Nephron (organoid): ENCODE data around the gene WWC2.

Source experiments
- H3K27ac Mint-ChIP-seq, 3 experiments: 2 replicates each; pipeline ENCODE4 v1.8.0; 2020; ENCODE audit warnings: mixed read lengths in 3 of 3, mild to moderate bottlenecking in 2 of 3, moderate library complexity in 1 of 3
- H3K27me3 Mint-ChIP-seq: 2 replicates; pipeline ENCODE4 v1.8.0; 2021; ENCODE audit warnings: low read depth, mild to moderate bottlenecking, moderate library complexity, mixed read lengths
- H3K36me3 Mint-ChIP-seq: 2 replicates; pipeline ENCODE4 v1.8.0; 2020; ENCODE audit warnings: low read depth, mixed read lengths
- H3K4me1 Mint-ChIP-seq: 2 replicates; pipeline ENCODE4 v1.8.0; 2020; ENCODE audit warnings: mixed read lengths
- H3K4me3 Mint-ChIP-seq, 3 experiments: 2 replicates each; pipeline ENCODE4 v1.8.0; 2020; ENCODE audit warnings: mild to moderate bottlenecking in 3 of 3, mixed read lengths in 3 of 3, moderate library complexity in 2 of 3
- H3K9me3 Mint-ChIP-seq: 2 replicates; pipeline ENCODE4 v1.8.0; 2020; ENCODE audit warnings: mixed read lengths
- TF ChIP-seq, protein P1 (sequence below), 3 experiments: fragments of 200-600 bp; sonication (generic); IDR thresholded peaks; one replicate each; pipeline ENCODE4 v1.5.0; 2021; ENCODE audit warnings: antibody characterized with exemption in 3 of 3; ENCODE audit not compliant: unreplicated experiment in 3 of 3

Gene WWC2

DNA sequence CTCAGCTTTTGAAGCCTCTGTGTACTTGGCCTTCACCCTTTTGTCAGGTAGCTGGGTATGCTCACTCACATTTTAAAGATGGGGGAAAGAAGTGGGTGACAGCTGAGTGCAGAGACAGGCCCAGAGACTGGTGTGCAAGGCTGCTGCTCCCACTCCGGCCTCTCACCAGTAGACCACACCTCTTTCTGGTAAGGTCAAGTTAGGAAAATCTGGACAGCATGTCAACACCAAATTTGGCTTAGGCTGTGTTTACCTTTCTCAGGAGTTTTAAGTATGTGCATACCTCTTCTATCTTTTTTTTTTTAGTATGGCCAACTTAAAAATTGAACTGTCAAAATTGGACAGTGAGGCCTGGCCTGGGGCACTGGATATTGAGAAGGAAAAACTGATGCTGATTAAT is 154.4 kb downstream of the WWC2 start:
- H3K27ac Mint-ChIP-seq, result no peak overlapping the region
- H3K4me3 Mint-ChIP-seq, result no peak overlapping the region
- TF ChIP-seq, protein P1, sequence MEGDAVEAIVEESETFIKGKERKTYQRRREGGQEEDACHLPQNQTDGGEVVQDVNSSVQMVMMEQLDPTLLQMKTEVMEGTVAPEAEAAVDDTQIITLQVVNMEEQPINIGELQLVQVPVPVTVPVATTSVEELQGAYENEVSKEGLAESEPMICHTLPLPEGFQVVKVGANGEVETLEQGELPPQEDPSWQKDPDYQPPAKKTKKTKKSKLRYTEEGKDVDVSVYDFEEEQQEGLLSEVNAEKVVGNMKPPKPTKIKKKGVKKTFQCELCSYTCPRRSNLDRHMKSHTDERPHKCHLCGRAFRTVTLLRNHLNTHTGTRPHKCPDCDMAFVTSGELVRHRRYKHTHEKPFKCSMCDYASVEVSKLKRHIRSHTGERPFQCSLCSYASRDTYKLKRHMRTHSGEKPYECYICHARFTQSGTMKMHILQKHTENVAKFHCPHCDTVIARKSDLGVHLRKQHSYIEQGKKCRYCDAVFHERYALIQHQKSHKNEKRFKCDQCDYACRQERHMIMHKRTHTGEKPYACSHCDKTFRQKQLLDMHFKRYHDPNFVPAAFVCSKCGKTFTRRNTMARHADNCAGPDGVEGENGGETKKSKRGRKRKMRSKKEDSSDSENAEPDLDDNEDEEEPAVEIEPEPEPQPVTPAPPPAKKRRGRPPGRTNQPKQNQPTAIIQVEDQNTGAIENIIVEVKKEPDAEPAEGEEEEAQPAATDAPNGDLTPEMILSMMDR (IDR thresholded peaks at IDR 0.05; ENCODE audit: unreplicated experiment in 3 of 3), result no peak
- no peaks in the 10 kb centered on the region for H3K9me3 Mint-ChIP-seq
- peaks cover 24% of the 10 kb centered on the region for H3K36me3 Mint-ChIP-seq
- H3K27me3 Mint-ChIP-seq, result peaks cover 4% of the 10 kb centered on the region
- H3K4me1 Mint-ChIP-seq, result no peaks in the 10 kb centered on the region

DNA sequence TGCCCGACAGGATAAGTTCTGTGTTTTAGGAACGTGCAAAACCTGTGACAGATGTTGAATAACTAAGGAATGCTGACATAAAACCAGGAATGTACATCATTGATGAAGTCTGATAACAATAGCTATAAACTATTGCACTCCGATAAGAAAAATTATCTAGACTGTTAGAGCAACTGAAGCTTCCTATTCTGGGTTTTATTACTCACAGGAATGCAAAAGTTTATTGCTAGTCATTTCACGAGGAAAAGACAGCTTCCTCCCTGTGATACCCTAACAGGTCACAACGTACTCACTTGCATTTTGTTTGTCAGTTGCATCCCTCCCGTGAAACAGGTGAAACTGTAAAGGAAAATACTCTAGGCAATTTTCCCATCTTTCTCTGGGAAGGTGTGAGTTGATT is 155.1 kb downstream of the WWC2 start:
- Mint-ChIP-seq H3K4me1 (no peaks in the 10 kb centered on the region), H3K27me3 (peaks cover 4% of the 10 kb centered on the region), H3K4me3 (no peak overlapping the region)

DNA sequence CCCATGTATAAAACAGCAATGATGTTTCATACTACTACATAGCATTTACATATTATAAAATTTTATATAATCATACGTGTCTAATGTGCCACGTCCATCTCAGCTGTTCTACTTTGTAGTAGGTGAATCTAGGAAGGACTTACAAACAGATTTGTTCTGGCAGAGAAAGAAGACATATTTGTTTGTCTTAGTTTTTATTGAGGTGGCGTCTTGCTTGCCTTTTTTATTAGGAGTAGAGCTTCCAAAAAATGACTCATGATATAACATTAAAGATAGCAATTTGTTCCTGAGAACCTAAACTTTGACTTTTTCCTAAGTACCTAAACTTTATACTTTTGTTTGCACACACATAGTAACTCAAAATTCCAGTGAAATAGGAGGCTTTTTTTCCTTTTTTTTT is 156.4 kb downstream of the WWC2 start:
- H3K27ac Mint-ChIP-seq, result no peak overlapping the region
- H3K4me3 Mint-ChIP-seq, result no peak overlapping the region
- H3K4me1 Mint-ChIP-seq, result no peaks in the 10 kb centered on the region
- H3K27me3 Mint-ChIP-seq, result peaks cover 4% of the 10 kb centered on the region
- no peaks in the 10 kb centered on the region for H3K9me3 Mint-ChIP-seq
- peaks cover 27% of the 10 kb centered on the region for H3K36me3 Mint-ChIP-seq
- TF ChIP-seq, protein P1 (IDR thresholded peaks at IDR 0.05; ENCODE audit: unreplicated experiment in 3 of 3), result no peak

More for the DNA sequence above, 155.1 kb downstream of the WWC2 start:
- no peak overlapping the region for H3K27ac Mint-ChIP-seq
- no peaks in the 10 kb centered on the region for H3K9me3 Mint-ChIP-seq
- H3K36me3 Mint-ChIP-seq, result peaks cover 21% of the 10 kb centered on the region
- TF ChIP-seq, protein P1 (IDR thresholded peaks at IDR 0.05; ENCODE audit: unreplicated experiment in 3 of 3), result no peak

DNA sequence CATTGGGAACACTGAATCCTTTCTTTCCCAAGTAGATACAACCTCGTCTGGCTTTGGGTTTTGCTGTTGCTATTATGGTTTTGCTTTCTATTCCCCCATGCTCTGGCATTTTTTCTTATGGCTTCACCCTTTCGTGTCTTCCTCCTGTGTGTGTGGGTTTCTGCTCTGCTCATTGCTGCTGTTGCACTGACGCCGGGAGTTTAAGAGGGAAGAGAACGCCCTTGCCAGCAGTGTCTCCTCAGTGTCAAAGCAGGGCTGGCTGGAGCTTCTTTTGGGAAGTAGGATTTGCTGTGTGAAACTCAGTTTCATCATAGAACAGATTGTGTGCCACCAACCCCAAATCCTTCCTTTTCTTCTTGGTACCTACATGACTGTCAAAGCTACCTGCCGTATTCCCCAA is 157.3 kb downstream of the WWC2 start:
- no peak overlapping the region for H3K4me3 Mint-ChIP-seq
- TF ChIP-seq, protein P1 (IDR thresholded peaks at IDR 0.05; ENCODE audit: unreplicated experiment in 3 of 3), result no peak
- peaks cover 26% of the 10 kb centered on the region for H3K36me3 Mint-ChIP-seq
- H3K27ac Mint-ChIP-seq, result no peak overlapping the region
- peaks cover 4% of the 10 kb centered on the region for H3K27me3 Mint-ChIP-seq
- no peaks in the 10 kb centered on the region for H3K4me1 Mint-ChIP-seq
- H3K9me3 Mint-ChIP-seq, result no peaks in the 10 kb centered on the region

DNA sequence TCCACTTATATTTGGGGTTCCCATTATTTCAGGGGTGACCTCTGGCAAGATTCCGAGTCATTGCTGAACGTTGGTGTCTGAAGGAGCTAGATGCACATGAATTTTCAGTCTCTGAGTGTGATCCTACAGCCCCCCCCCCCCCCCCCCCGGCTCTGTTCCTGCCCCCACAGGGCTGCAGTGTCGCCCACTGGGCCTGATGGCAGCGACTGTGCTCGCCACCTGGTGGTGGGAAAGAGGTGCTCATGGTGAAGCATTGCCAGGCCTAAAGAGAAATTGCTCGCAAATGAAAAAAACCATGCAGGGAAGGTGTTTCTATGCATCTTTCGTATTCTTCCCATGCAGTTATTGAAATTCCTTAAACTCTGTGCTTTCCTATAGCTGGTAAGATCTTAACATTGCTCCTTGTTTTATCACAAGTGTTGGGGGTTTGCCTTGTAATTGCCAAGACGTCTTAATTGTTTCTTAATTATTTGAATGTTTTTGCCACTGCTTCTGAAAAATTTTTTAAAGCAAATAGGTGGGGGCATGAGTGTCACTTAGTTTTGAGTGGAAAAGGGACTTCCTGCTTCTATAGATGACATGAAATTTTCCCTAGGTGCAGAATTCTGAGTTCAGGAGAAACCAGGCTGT is 157.8 kb downstream of the WWC2 start:
- H3K9me3 Mint-ChIP-seq, result no peaks in the 10 kb centered on the region
- no peak overlapping the region for H3K4me3 Mint-ChIP-seq
- no peak overlapping the region for H3K27ac Mint-ChIP-seq

More for the DNA sequence above, 157.8 kb downstream of the WWC2 start:
- H3K36me3 Mint-ChIP-seq, result peaks cover 21% of the 10 kb centered on the region
- peaks cover 2% of the 10 kb centered on the region for H3K4me1 Mint-ChIP-seq
- TF ChIP-seq, protein P1 (IDR thresholded peaks at IDR 0.05; ENCODE audit: unreplicated experiment in 3 of 3), result peak; percentile 58 to 74 (median 73)
- H3K27me3 Mint-ChIP-seq, result peaks cover 4% of the 10 kb centered on the region
